Measurements from ENCODE around the gene TNP2.

Gene TNP2

DNA sequence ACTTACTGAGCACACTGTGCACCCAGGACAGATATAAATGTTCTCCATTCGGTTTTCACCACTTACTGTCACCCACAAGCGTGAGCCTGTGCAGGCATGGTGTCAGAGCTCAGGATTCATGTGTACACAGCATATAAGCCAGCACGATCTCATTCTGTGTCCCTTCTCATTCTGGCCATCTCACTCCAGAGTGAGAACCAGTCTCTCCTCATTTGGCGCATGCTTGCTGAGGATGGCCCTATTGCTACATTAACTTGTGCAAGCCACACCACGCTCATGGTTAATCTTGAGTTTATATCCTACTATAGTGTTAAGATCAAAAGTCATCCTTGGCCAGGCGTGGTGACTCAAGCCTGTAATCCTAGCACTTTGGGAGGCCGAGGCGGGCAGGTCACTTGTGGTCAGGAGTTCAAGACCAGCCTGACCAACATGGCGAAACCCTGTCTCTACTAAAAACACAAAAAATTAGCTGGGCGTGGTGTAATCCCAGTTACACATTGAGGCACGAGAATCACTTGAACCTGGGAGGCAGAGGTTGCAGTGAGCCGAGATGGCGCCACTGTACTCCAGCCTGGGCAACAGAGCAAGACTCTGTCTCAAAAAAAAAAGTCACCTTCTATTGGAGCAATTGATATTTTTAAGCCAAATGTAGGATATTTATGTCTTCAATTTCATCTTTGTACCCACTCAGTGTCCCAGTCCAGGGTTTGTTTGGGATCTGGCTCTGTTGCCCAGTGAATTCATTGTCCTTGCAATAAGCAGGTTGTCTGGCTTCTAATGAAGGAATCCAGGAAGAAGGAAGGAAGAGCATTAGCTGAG lies 34.0 kb downstream of the TNP2 start:
- CTCF ChIA-PET: interaction anchor here (0.6 kb wide), 1 partner anchor 136 kb away, joined by 3 read pairs; no protein-coding TSS in a partner anchor
- no peak for DNase-seq (ENCODE audit: extremely low spot score)
- POLR2A ChIA-PET: no interaction called here
- TF ChIP-seq SUZ12 (IDR thresholded peaks at IDR 0.05) (no peak), TARDBP (IDR thresholded peaks at IDR 0.05) (no peak), HDGF (IDR thresholded peaks at IDR 0.05; ENCODE audit: borderline replicate concordance) (no peak), LEF1 (IDR thresholded peaks at IDR 0.05; ENCODE audit: borderline replicate concordance) (no peak), L3MBTL2 (conservative IDR thresholded peaks at IDR 0.05) (no peak), SP1 (IDR thresholded peaks at IDR 0.05) (no peak), ARNT (IDR thresholded peaks at IDR 0.05) (no peak), BHLHE40 (IDR thresholded peaks at IDR 0.05; ENCODE audit: borderline replicate concordance) (no peak), ELF4 (IDR thresholded peaks at IDR 0.05) (no peak), FOXM1 (IDR thresholded peaks at IDR 0.05; ENCODE audit: borderline replicate concordance) (no peak), FOXK2 (IDR thresholded peaks at IDR 0.05) (no peak), FOXA1 (IDR thresholded peaks at IDR 0.05) (no peak), ZNF384 (IDR thresholded peaks at IDR 0.05) (no peak), NFRKB (IDR thresholded peaks at IDR 0.05) (no peak), CTBP1 (IDR thresholded peaks at IDR 0.05; ENCODE audit: borderline replicate concordance) (no peak)
- TF ChIP-seq, protein P1, sequence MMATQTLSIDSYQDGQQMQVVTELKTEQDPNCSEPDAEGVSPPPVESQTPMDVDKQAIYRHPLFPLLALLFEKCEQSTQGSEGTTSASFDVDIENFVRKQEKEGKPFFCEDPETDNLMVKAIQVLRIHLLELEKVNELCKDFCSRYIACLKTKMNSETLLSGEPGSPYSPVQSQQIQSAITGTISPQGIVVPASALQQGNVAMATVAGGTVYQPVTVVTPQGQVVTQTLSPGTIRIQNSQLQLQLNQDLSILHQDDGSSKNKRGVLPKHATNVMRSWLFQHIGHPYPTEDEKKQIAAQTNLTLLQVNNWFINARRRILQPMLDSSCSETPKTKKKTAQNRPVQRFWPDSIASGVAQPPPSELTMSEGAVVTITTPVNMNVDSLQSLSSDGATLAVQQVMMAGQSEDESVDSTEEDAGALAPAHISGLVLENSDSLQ (IDR thresholded peaks at IDR 0.05): no peak

- CTCF ChIA-PET: no interaction called here
Measured at GRCh38 chr16:11233727-11234376, 35.3 kb downstream of the TNP2 start.

DNA sequence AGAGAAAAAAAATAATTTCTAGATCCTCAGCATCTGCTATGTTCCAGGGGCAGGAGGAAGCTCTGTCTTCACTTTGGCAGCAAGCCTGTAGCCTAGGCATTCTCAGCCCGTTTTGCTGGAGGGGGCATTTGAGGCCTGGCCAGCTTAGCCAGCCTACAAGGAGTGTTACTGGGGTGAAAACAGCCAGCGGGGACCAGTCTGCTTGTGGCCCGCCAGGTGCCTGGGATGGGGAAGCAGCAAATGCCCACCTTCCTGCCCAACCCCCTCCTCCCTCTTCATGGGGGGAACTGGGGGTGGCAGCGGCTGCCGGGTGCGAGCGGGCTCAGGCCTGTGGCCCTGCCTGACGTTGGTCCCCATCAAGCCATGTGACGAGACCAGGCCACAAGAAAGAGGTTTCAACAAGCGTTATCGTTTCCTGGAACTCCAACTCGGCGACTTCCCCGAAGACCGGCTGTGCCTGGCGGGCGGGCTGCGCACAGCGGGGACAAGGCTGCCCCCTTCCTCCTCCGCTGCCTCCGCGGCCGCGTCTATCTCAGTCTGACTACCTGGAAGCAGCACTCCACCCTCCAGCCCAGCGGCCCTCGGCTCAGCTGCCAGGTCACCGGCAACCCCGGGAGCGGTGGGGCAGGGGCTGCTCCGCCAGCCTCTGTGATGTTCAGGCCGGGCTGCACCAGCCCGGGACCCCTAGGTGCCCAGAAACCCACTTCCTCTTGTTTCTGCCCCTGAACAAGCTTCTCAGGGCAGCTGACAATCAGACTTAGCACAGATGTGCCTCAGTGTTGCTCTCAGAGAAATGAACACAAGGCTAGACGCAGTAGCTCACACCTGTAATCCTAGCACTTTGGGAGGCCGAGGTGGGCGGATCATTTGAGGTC lies 36.0 kb downstream of the TNP2 start:
- TF ChIP-seq FOXK2 (IDR thresholded peaks at IDR 0.05) (no peak), NFRKB (IDR thresholded peaks at IDR 0.05) (no peak), L3MBTL2 (conservative IDR thresholded peaks at IDR 0.05) (no peak), ARNT (IDR thresholded peaks at IDR 0.05) (no peak), LEF1 (IDR thresholded peaks at IDR 0.05; ENCODE audit: borderline replicate concordance) (no peak), CTBP1 (IDR thresholded peaks at IDR 0.05; ENCODE audit: borderline replicate concordance) (no peak), FOXM1 (IDR thresholded peaks at IDR 0.05; ENCODE audit: borderline replicate concordance) (no peak), TARDBP (IDR thresholded peaks at IDR 0.05) (no peak), SUZ12 (IDR thresholded peaks at IDR 0.05) (no peak), ZNF384 (IDR thresholded peaks at IDR 0.05) (no peak), FOXA1 (IDR thresholded peaks at IDR 0.05) (no peak), BHLHE40 (IDR thresholded peaks at IDR 0.05; ENCODE audit: borderline replicate concordance) (no peak), SP1 (IDR thresholded peaks at IDR 0.05) (no peak), HDGF (IDR thresholded peaks at IDR 0.05; ENCODE audit: borderline replicate concordance) (no peak), ELF4 (IDR thresholded peaks at IDR 0.05) (no peak)
- TF ChIP-seq, protein P1 (IDR thresholded peaks at IDR 0.05): no peak
- ChIA-PET POLR2A (no interaction called here), CTCF (no interaction called here)
- no peak for DNase-seq (ENCODE audit: extremely low spot score)

More at GRCh38 chr16:11233727-11234376, 35.3 kb downstream of the TNP2 start:
- no peak for DNase-seq (ENCODE audit: extremely low spot score)
- TF ChIP-seq ELF4 (IDR thresholded peaks at IDR 0.05): no peak
- POLR2A ChIA-PET: no interaction called here

GRCh38 chr16:11232302-11232851 lies 36.7 kb downstream of the TNP2 start:
- DNase-seq (ENCODE audit: extremely low spot score): no peak
- POLR2A ChIA-PET: no interaction called here
- TF ChIP-seq FOXM1 (IDR thresholded peaks at IDR 0.05; ENCODE audit: borderline replicate concordance): no peak
- TF ChIP-seq L3MBTL2 (conservative IDR thresholded peaks at IDR 0.05): no peak
- TF ChIP-seq LEF1 (IDR thresholded peaks at IDR 0.05; ENCODE audit: borderline replicate concordance): no peak
- TF ChIP-seq SP1 (IDR thresholded peaks at IDR 0.05): no peak
- TF ChIP-seq ZNF384 (IDR thresholded peaks at IDR 0.05): no peak
- no peak for TF ChIP-seq FOXA1 (IDR thresholded peaks at IDR 0.05)
- TF ChIP-seq BHLHE40 (IDR thresholded peaks at IDR 0.05; ENCODE audit: borderline replicate concordance): no peak
- no peak for TF ChIP-seq FOXK2 (IDR thresholded peaks at IDR 0.05)
- TF ChIP-seq NFRKB (IDR thresholded peaks at IDR 0.05): no peak
- TF ChIP-seq CTBP1 (IDR thresholded peaks at IDR 0.05; ENCODE audit: borderline replicate concordance): no peak
- no peak for TF ChIP-seq TARDBP (IDR thresholded peaks at IDR 0.05)
- CTCF ChIA-PET: no interaction called here

- no peak for DNase-seq (ENCODE audit: extremely low spot score)
- ChIA-PET CTCF (interaction anchor here (1.0 kb wide), 1 partner anchor 26 kb away, joined by 3 read pairs; no protein-coding TSS in a partner anchor), POLR2A (no interaction called here)
- no peak for TF ChIP-seq TARDBP (IDR thresholded peaks at IDR 0.05)
- TF ChIP-seq CTBP1 (IDR thresholded peaks at IDR 0.05; ENCODE audit: borderline replicate concordance): no peak
Measured at GRCh38 chr16:11231367-11231970, 37.7 kb downstream of the TNP2 start.

Data from HEK293T (cell line).